Measurements from ENCODE around the gene ZNF70.

GRCh38 chr22:23793326-23793725 is 42.4 kb upstream of the ZNF70 start:
- TF ChIP-seq, protein P1, sequence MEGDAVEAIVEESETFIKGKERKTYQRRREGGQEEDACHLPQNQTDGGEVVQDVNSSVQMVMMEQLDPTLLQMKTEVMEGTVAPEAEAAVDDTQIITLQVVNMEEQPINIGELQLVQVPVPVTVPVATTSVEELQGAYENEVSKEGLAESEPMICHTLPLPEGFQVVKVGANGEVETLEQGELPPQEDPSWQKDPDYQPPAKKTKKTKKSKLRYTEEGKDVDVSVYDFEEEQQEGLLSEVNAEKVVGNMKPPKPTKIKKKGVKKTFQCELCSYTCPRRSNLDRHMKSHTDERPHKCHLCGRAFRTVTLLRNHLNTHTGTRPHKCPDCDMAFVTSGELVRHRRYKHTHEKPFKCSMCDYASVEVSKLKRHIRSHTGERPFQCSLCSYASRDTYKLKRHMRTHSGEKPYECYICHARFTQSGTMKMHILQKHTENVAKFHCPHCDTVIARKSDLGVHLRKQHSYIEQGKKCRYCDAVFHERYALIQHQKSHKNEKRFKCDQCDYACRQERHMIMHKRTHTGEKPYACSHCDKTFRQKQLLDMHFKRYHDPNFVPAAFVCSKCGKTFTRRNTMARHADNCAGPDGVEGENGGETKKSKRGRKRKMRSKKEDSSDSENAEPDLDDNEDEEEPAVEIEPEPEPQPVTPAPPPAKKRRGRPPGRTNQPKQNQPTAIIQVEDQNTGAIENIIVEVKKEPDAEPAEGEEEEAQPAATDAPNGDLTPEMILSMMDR (conservative IDR thresholded peaks at IDR 0.05; ENCODE audit: low read depth, low read length), result no peak
- TF ChIP-seq POLR2A (IDR thresholded peaks at IDR 0.05; ENCODE audit: low read depth, low read length) (no peak), RCOR1 (IDR thresholded peaks at IDR 0.05; ENCODE audit: insufficient replicate concordance, low read length) (no peak), RFX5 (IDR thresholded peaks at IDR 0.05; ENCODE audit: low read depth, low read length) (no peak), SMC3 (IDR thresholded peaks at IDR 0.05; ENCODE audit: low read depth, low read length) (no peak), FOS (IDR thresholded peaks at IDR 0.05; ENCODE audit: low read depth, low read length) (no peak), MXI1 (IDR thresholded peaks at IDR 0.05; ENCODE audit: borderline replicate concordance, low read depth, low read length) (no peak), MAZ (IDR thresholded peaks at IDR 0.05; ENCODE audit: borderline replicate concordance, low read depth, low read length) (no peak), BHLHE40 (IDR thresholded peaks at IDR 0.05; ENCODE audit: low read depth, low read length) (no peak), MAFK (IDR thresholded peaks at IDR 0.05; ENCODE audit: low read depth, low read length) (no peak), CEBPB (IDR thresholded peaks at IDR 0.05; ENCODE audit: low read depth, low read length) (no peak), RAD21 (IDR thresholded peaks at IDR 0.05; ENCODE audit: low read length) (no peak), NFE2L2 (IDR thresholded peaks at IDR 0.05; ENCODE audit: low read depth, low read length) (no peak)
- TF ChIP-seq, protein P2, sequence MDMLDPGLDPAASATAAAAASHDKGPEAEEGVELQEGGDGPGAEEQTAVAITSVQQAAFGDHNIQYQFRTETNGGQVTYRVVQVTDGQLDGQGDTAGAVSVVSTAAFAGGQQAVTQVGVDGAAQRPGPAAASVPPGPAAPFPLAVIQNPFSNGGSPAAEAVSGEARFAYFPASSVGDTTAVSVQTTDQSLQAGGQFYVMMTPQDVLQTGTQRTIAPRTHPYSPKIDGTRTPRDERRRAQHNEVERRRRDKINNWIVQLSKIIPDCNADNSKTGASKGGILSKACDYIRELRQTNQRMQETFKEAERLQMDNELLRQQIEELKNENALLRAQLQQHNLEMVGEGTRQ (IDR thresholded peaks at IDR 0.05; ENCODE audit: low read depth, low read length), result no peak

Measured in IMR-90 (cell line).